Keratinocyte (primary cell): ENCODE data around the gene TRPM3.

Experiments used
- CTCF ChIP-seq, 3 experiments: IDR thresholded peaks in 1 of 3; conservative IDR thresholded peaks in 1 of 3; optimal IDR thresholded peaks in 1 of 3; 2 replicates in 2 of 3; 3 replicates in 1 of 3; pipeline versions ENCODE3 to v1.5.1; 2011; ENCODE audit warnings: low read length in 3 of 3, mild to moderate bottlenecking in 3 of 3, moderate library complexity in 2 of 3, control low read depth in 1 of 3, inconsistent platforms in 1 of 3; ENCODE audit not compliant: insufficient read depth in 2 of 3; ENCODE audit errors: extremely low read depth in 1 of 3
- EZH2 ChIP-seq: IDR thresholded peaks from one replicate; pipeline ENCODE4 v1.6.1; 2012; ENCODE audit warnings: inconsistent platforms, mild to moderate bottlenecking, low read length, moderate library complexity

- TF ChIP-seq CTCF (optimal IDR thresholded peaks at IDR 0.05 in 1 of 3, IDR thresholded peaks at IDR 0.05 in 1 of 3, conservative IDR thresholded peaks at IDR 0.05 in 1 of 3; ENCODE audit: extremely low read depth in 1 of 3, insufficient read depth in 2 of 3, low read length in 3 of 3) (no peak), EZH2 (no peak)
Measured at GRCh38 chr9:70829591-70830265, 291.7 kb downstream of the TRPM3 start.
